OCI-LY7 (cell line): ENCODE measurements around the gene TRIM26.

ENCODE experiments used
- EZH2phosphoT487 ChIP-seq: fragments of 200-600 bp; sonication (generic); IDR thresholded peaks from 2 replicates; pipeline ENCODE4 v1.6.1; 2018; ENCODE audit warnings: low read depth, borderline replicate concordance, mild to moderate bottlenecking, mixed run types, antibody characterized with exemption, low read length, moderate library complexity, mixed read lengths
- TF ChIP-seq, protein P1 (sequence below): fragments of 200-600 bp; sonication (generic); conservative IDR thresholded peaks from 2 replicates; pipeline ENCODE4 v1.5.1; 2014; ENCODE audit warnings: mild to moderate bottlenecking, antibody characterized with exemption, low read length, moderate library complexity, mixed read lengths

DNA sequence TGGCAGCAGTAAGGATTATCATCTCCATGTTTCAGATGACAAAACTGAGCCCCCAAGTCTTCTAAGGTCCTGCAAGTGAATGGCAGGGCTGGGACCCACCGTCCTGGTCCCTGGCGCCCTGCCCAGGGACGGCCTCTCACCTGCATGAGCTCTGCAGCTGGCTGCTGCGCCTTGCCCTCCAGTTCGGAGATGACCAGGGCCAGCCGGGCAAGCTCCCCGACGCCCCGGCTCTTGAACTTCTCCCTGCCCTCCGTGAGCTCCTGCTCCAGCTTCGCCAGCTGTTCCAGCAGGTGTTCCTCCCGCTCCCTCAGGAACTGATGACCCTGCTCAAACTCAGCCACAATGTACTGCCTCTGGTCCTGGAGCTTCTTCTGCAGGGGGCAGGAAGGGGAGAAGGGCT lies 16.8 kb downstream of the TRIM26 start:
- TF ChIP-seq, protein P1, sequence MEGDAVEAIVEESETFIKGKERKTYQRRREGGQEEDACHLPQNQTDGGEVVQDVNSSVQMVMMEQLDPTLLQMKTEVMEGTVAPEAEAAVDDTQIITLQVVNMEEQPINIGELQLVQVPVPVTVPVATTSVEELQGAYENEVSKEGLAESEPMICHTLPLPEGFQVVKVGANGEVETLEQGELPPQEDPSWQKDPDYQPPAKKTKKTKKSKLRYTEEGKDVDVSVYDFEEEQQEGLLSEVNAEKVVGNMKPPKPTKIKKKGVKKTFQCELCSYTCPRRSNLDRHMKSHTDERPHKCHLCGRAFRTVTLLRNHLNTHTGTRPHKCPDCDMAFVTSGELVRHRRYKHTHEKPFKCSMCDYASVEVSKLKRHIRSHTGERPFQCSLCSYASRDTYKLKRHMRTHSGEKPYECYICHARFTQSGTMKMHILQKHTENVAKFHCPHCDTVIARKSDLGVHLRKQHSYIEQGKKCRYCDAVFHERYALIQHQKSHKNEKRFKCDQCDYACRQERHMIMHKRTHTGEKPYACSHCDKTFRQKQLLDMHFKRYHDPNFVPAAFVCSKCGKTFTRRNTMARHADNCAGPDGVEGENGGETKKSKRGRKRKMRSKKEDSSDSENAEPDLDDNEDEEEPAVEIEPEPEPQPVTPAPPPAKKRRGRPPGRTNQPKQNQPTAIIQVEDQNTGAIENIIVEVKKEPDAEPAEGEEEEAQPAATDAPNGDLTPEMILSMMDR = no peak
- no peak for TF ChIP-seq EZH2phosphoT487
